Smooth muscle cell (in vitro differentiated cells): Measurements from ENCODE around the gene PHTF2. TPM values are rescaled to one million over a fixed set of nuclear protein-coding genes. Genes with fewer than 3 reads are reported as not detected.
"Not testable (repeated sequence)": the region's sequence is repeated elsewhere in the genome, so short reads cannot be mapped to it uniquely, and the experiment has no call there.

ENCODE experiments used
- DNase-seq: peaks from one replicate; lab custom pipeline; 2025; ENCODE audit not compliant: unreplicated experiment; lab: John Stamatoyannopoulos, UW
- H2AFZ ChIP-seq: fragments of 200-600 bp; sonication (generic); 2 replicates; pipeline ENCODE4 v1.6.0; 2016; ENCODE audit warnings: antibody characterized with exemption, low read depth, mild to moderate bottlenecking
- H3F3A ChIP-seq: fragments of 200-600 bp; sonication (generic); 2 replicates; pipeline ENCODE4 v1.6.0; 2017; ENCODE audit warnings: antibody characterized with exemption, low read depth
- H3K27ac ChIP-seq: fragments of 200-600 bp; sonication (generic); 2 replicates; pipeline ENCODE4 v1.5.1; 2016; ENCODE audit warnings: low read depth, mild to moderate bottlenecking
- H3K27me3 ChIP-seq: fragments of 200-600 bp; sonication (generic); 2 replicates; pipeline ENCODE4 v1.6.1; 2016; ENCODE audit warnings: low read depth, mild to moderate bottlenecking
- H3K36me3 ChIP-seq: fragments of 200-600 bp; sonication (generic); 2 replicates; pipeline ENCODE4 v1.5.1; 2016; ENCODE audit warnings: low read depth
- H3K4me1 ChIP-seq: fragments of 200-600 bp; sonication (generic); 2 replicates; pipeline ENCODE4 v1.5.1; 2016; ENCODE audit warnings: low read depth
- H3K4me2 ChIP-seq: fragments of 200-600 bp; sonication (generic); 2 replicates; pipeline ENCODE4 v1.6.0; 2016; ENCODE audit warnings: mild to moderate bottlenecking
- H3K4me3 ChIP-seq: fragments of 200-600 bp; sonication (generic); 2 replicates; pipeline ENCODE4 v1.5.1; 2016; ENCODE audit warnings: mild to moderate bottlenecking
- H3K79me2 ChIP-seq: fragments of 200-600 bp; sonication (generic); 2 replicates; pipeline ENCODE4 v1.6.0; 2016; ENCODE audit warnings: low read depth, mild to moderate bottlenecking
- H3K9ac ChIP-seq: fragments of 200-600 bp; sonication (generic); 2 replicates; pipeline ENCODE4 v1.6.0; 2016; ENCODE audit warnings: low read depth
- H3K9me3 ChIP-seq: fragments of 200-600 bp; sonication (generic); replicated peaks from 2 replicates; pipeline ENCODE4 v1.5.1; 2016; ENCODE audit warnings: low read depth
- H4K20me1 ChIP-seq: fragments of 200-600 bp; sonication (generic); 2 replicates; pipeline ENCODE4 v1.6.0; 2016; ENCODE audit warnings: low read depth
- WGBS: methylation state at CpG from one replicate; pipeline ENCODE4 v1.1.7; 2016; ENCODE audit warnings: low lambda C conversion rate; 5-methylcytosine and 5-hydroxymethylcytosine counted together
- polyA plus RNA-seq: library from polyadenylated mRNA; unstranded; fragments of >200 nt; fragmentation: Nextera tagmentation; extraction: Ambion mirVana; gene quantifications from 2 replicates; pipeline ENCODE4 v1.2.1, GENCODE V29; 2016
- total RNA-seq: library from RNA; depleted of rRNA; stranded (reverse); fragments of >200 nt; gene quantifications from 2 replicates; pipeline ENCODE4 v1.2.3, GENCODE V29; 2014
- TF ChIP-seq, protein P1 (sequence below): fragments of 200-600 bp; sonication (generic); IDR thresholded peaks from 2 replicates; pipeline ENCODE4 v1.5.1; 2017; ENCODE audit warnings: borderline replicate concordance, mild to moderate bottlenecking, antibody characterized with exemption; ENCODE audit not compliant: insufficient read depth, poor library complexity, severe bottlenecking

PHTF2 gene
- total and polyA plus RNA-seq, 2 experiments from 2014 or later: 66.6 to 100 TPM

DNA sequence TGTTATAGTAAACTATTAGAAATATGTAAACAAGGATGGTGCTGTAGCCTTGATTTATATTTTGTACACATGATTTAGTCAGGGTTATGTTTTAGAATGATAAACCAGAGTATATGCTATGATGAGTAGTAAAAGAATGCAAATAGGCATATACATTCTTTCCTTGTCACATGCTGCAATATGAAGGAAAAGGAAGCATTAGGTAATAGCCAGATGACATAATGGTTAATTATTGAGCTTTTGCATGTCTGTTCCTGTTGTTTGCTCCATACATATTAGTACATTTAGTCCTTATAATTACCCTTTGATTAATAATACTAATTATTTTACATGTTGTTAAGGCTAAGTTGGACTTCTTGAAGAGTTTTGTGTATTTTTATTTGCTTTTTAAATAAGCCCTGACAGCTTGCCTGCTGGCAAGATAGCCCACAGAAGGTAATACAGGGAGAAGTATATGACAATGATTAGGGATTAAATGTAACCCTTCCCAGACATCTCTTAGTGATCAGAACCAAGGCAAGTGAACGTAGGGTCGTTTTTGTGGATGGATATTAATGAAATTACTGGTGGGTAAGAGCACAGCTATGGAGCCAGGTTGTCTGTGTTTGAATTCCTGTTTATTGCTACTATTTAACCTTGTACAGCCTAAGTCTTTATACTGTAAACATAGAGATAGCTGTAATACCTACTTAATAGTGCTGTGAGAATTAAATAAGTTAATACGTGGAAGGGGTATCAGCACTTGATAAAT lies 68.4 kb downstream of the PHTF2 start:
- peak overlapping the region; percentile 56 for H3K9ac ChIP-seq

DNA sequence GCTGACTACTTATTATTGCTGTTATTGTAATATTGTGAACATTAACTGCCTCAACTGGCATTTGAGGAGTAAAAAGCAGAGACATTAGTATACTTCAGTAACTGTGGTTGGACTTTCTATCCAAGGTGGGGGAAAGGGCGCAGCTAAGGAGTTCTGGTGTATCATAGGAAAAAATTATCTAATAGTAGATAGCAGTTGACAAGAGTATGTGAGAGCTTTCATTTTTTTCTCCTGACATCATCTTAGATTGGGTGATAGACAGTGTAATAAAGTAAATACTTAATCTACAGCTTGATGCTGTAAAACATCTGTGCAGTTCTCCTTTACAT lies 68.9 kb downstream of the PHTF2 start:
- Histone ChIP-seq H3K4me2 (peak overlapping the region; percentile 60), H3K4me3 (no peak overlapping the region), H3K27ac (peak overlapping the region; percentile 86), H4K20me1 (no peaks in the 10 kb centered on the region), H3F3A (peaks cover 7% of the 10 kb centered on the region), H3K9ac (peak overlapping the region; percentile 56), H3K9me3 (no peaks in the 10 kb centered on the region), H3K27me3 (no peaks in the 10 kb centered on the region), H3K4me1 (peaks cover 6% of the 10 kb centered on the region), H2AFZ (no peak overlapping the region), H3K36me3 (peaks cover 5% of the 10 kb centered on the region), H3K79me2 (peaks cover 90% of the 10 kb centered on the region)
- no peak for DNase-seq
- TF ChIP-seq, protein P1, sequence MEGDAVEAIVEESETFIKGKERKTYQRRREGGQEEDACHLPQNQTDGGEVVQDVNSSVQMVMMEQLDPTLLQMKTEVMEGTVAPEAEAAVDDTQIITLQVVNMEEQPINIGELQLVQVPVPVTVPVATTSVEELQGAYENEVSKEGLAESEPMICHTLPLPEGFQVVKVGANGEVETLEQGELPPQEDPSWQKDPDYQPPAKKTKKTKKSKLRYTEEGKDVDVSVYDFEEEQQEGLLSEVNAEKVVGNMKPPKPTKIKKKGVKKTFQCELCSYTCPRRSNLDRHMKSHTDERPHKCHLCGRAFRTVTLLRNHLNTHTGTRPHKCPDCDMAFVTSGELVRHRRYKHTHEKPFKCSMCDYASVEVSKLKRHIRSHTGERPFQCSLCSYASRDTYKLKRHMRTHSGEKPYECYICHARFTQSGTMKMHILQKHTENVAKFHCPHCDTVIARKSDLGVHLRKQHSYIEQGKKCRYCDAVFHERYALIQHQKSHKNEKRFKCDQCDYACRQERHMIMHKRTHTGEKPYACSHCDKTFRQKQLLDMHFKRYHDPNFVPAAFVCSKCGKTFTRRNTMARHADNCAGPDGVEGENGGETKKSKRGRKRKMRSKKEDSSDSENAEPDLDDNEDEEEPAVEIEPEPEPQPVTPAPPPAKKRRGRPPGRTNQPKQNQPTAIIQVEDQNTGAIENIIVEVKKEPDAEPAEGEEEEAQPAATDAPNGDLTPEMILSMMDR: no peak
- 91% methylated on average over 1 of the region's 1 CpG for WGBS

More for the DNA sequence above, 68.4 kb downstream of the PHTF2 start:
- Histone ChIP-seq H3K4me3 (no peak overlapping the region), H3K79me2 (peaks cover 90% of the 10 kb centered on the region), H3K9me3 (no peaks in the 10 kb centered on the region), H2AFZ (no peak overlapping the region), H3F3A (peaks cover 7% of the 10 kb centered on the region), H3K4me1 (peaks cover 6% of the 10 kb centered on the region), H3K36me3 (peaks cover 5% of the 10 kb centered on the region), H4K20me1 (no peaks in the 10 kb centered on the region), H3K4me2 (peak overlapping the region; percentile 60), H3K27me3 (no peaks in the 10 kb centered on the region), H3K27ac (peak overlapping the region; percentile 86)
- no peak for DNase-seq
- TF ChIP-seq, protein P1: no peak
- 50% methylated on average over 3 of the region's 3 CpGs for WGBS

GRCh38 chr7:77872256-77872655 lies 73.7 kb downstream of the PHTF2 start:
- not testable (repeated sequence) for H3K9me3 ChIP-seq, H3K9ac ChIP-seq, DNase-seq, H3K4me3 ChIP-seq, H3K4me1 ChIP-seq, H3K4me2 ChIP-seq, H3K36me3 ChIP-seq, H3K27me3 ChIP-seq, H2AFZ ChIP-seq, H3K27ac ChIP-seq, H4K20me1 ChIP-seq, H3F3A ChIP-seq
- H3K79me2 ChIP-seq: peaks cover 89% of the 10 kb centered on the region
- WGBS: 78% methylated on average over 1 of the region's 1 CpG

- H3K27ac ChIP-seq: peak overlapping the region; percentile 92
- H3K4me3 ChIP-seq, H2AFZ ChIP-seq, H4K20me1 ChIP-seq, H3K9me3 ChIP-seq, H3K27me3 ChIP-seq, H3K9ac ChIP-seq, DNase-seq, H3K36me3 ChIP-seq, H3K4me1 ChIP-seq: not testable (repeated sequence)
- peak overlapping the region; percentile 58 for H3K4me2 ChIP-seq
- H3K79me2 ChIP-seq: peaks cover 75% of the 10 kb centered on the region
- H3F3A ChIP-seq: peaks cover 19% of the 10 kb centered on the region
- 68% methylated on average over 7 of the region's 7 CpGs for WGBS
Observed at GRCh38 chr7:77873416-77874327, 75.1 kb downstream of the PHTF2 start.
